KMS-11 (cell line): ENCODE results near the gene IER5L.

Experiments
- H2AFZ ChIP-seq: fragments of 200-600 bp; sonication (generic); 2 replicates; pipeline ENCODE4 v1.6.1; 2016; ENCODE audit warnings: antibody characterized with exemption, mixed run types, low read depth
- H3K27ac ChIP-seq: fragments of 200-600 bp; sonication (generic); 2 replicates; pipeline ENCODE4 v1.6.1; 2016; ENCODE audit warnings: mild to moderate bottlenecking, mixed run types
- H3K27me3 ChIP-seq: fragments of 200-600 bp; sonication (generic); 2 replicates; pipeline ENCODE4 v1.6.1; 2017; ENCODE audit warnings: mild to moderate bottlenecking, low read depth, mixed run types, moderate library complexity; ENCODE audit not compliant: insufficient read depth
- H3K36me3 ChIP-seq: fragments of 200-600 bp; sonication (generic); 2 replicates; pipeline ENCODE4 v1.6.1; 2017; ENCODE audit warnings: mild to moderate bottlenecking, mixed run types; ENCODE audit not compliant: insufficient read depth
- H3K4me1 ChIP-seq: fragments of 200-600 bp; sonication (generic); 2 replicates; pipeline ENCODE4 v1.6.1; 2016; ENCODE audit warnings: mild to moderate bottlenecking, low read depth, mixed run types; ENCODE audit not compliant: poor library complexity, severe bottlenecking
- H3K4me2 ChIP-seq: fragments of 200-600 bp; sonication (generic); 2 replicates; pipeline ENCODE4 v1.7.0; 2016; ENCODE audit warnings: mild to moderate bottlenecking, mixed run types
- H3K4me3 ChIP-seq: fragments of 200-600 bp; sonication (generic); IDR thresholded peaks from 2 replicates; pipeline ENCODE4 v1.6.1; 2017; ENCODE audit warnings: low read depth, low read length, mixed read lengths; ENCODE audit not compliant: insufficient read depth
- H3K79me2 ChIP-seq: fragments of 200-600 bp; sonication (generic); 2 replicates; pipeline ENCODE4 v1.6.1; 2016; ENCODE audit warnings: low read depth, mixed run types; ENCODE audit not compliant: insufficient read depth
- H3K9ac ChIP-seq: fragments of 200-600 bp; sonication (generic); 2 replicates; pipeline ENCODE4 v1.6.1; 2016; ENCODE audit warnings: mild to moderate bottlenecking, mixed run types
- H4K20me1 ChIP-seq: fragments of 200-600 bp; sonication (generic); 2 replicates; pipeline ENCODE4 v1.6.1; 2016; ENCODE audit warnings: mild to moderate bottlenecking, mixed run types; ENCODE audit not compliant: insufficient read depth
- CTCF ChIP-seq: fragments of 200-600 bp; sonication (generic); conservative IDR thresholded peaks from 2 replicates; pipeline ENCODE4 v1.6.1; 2017; ENCODE audit warnings: low read depth, mild to moderate bottlenecking, antibody characterized with exemption, low read length, moderate library complexity, mixed read lengths

The IER5L gene

GRCh38 chr9:129175825-129176633 lies 2.0 kb downstream of the IER5L start:
- Histone ChIP-seq H3K4me1 (peaks cover 14% of the 10 kb centered on the region), H4K20me1 (no peaks in the 10 kb centered on the region), H3K9ac (peak overlapping the region; percentile 73), H3K27ac (peak overlapping the region; percentile 48), H3K36me3 (no peaks in the 10 kb centered on the region), H2AFZ (0 out of 2 replicates have a peak overlapping the region, but pooled peaks have one; percentile 0), H3K79me2 (peaks cover 12% of the 10 kb centered on the region), H3K27me3 (no peaks in the 10 kb centered on the region), H3K4me3 (no peak overlapping the region), H3K4me2 (peak overlapping the region; percentile 77)
- no peak for TF ChIP-seq CTCF

GRCh38 chr9:129175515-129175824 lies 2.6 kb downstream of the IER5L start:
- H3K4me3 ChIP-seq, result no peak overlapping the region
- peak overlapping the region; percentile 70; the same call in 1 of the 2 replicates for H2AFZ ChIP-seq
- peak overlapping the region; percentile 73; the same call in 1 of the 2 replicates for H3K9ac ChIP-seq

DNA sequence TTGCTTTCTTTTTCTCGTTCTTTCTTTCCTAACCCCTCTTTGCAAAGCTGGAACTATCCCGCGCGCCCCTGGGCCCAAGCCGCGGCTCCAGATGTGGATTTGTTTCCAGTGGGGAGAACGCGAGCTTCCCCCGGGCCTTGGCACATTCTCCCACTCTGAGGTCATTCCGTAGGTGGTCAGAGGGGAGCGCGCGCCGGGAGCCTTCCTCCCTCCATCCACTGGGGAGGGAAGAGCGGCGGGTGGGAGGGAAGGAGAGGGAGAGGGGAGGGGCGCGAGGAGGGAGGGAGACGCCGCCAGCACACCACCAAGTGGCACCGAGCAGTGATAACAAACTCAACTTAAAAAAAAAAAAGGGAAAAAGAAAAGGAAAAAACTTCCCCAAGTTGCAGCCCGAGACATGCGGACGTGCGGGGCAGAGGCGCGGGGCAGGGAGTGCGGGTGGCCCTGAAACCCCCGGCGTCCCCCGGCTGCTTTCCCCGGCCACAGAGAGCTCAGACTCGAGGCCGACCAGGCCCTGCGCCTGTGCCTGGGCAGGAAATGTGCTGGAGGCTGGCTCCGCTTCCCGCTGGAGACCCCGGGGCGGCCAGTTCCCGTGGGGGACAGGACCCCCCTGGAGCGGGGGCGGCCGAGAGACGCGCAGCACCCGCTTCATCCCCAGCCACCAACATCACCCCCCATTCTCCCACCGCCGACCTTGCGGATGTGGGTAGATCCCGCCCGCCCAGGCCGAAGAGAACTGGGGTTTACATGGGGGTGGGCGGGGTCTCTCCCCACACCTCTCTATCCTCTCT lies 3.1 kb downstream of the IER5L start:
- Histone ChIP-seq H3K27ac (peak overlapping the region; percentile 48), H3K4me3 (no peak overlapping the region), H3K4me2 (peak overlapping the region; percentile 77), H3K36me3 (no peaks in the 10 kb centered on the region), H3K4me1 (peaks cover 14% of the 10 kb centered on the region), H3K9ac (peak overlapping the region; percentile 73), H3K79me2 (peaks cover 12% of the 10 kb centered on the region), H4K20me1 (no peaks in the 10 kb centered on the region), H3K27me3 (no peaks in the 10 kb centered on the region), H2AFZ (peak overlapping the region; percentile 70)
- no peak for TF ChIP-seq CTCF

More at GRCh38 chr9:129175515-129175824, 2.6 kb downstream of the IER5L start:
- Histone ChIP-seq H3K27me3 (no peaks in the 10 kb centered on the region), H3K79me2 (peaks cover 12% of the 10 kb centered on the region), H3K27ac (peak overlapping the region; percentile 48), H3K4me1 (peaks cover 14% of the 10 kb centered on the region), H4K20me1 (no peaks in the 10 kb centered on the region), H3K4me2 (peak overlapping the region; percentile 77), H3K36me3 (no peaks in the 10 kb centered on the region)
- TF ChIP-seq CTCF, result no peak

DNA sequence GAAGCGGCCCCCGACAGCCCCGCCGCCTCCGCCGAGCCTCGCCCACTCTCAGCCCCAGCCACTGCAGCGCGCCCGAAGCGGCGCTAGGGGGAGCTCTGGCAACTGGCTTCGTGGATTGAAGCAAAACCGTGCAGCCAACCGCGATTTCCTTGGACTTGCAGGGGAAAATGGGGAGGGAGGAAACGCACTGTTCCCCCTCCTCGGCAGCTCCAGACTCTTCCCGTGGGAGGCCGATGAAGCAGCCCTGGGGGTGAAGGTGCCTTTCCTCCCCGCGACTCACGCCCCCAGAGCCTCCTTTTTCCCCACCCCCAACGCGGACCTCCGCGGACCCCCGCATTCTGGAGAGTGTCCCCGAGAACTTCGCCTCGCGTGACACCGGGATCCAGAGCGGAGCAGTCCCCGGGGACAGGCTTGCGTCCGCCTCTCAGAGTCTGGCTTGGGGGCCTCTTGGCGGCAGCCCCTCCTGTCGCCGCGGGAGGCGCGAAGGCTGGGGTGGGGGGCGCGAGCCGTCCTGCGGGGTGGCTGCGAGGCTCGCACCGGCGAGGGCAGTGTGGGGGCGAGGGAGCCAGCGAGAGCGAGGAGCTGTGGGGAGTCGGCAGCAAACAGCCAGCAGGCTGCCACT lies 3.8 kb downstream of the IER5L start:
- Histone ChIP-seq H3K27me3 (no peaks in the 10 kb centered on the region), H3K36me3 (no peaks in the 10 kb centered on the region), H3K4me3 (no peak overlapping the region), H3K4me2 (peak overlapping the region; percentile 77), H2AFZ (peak overlapping the region; percentile 70), H3K27ac (peak overlapping the region; percentile 48), H4K20me1 (no peaks in the 10 kb centered on the region), H3K9ac (peak overlapping the region; percentile 73), H3K79me2 (peaks cover 12% of the 10 kb centered on the region), H3K4me1 (peaks cover 14% of the 10 kb centered on the region)
- TF ChIP-seq CTCF, result peak; percentile 93
